Esophagus squamous epithelium (tissue), 5 donors: ENCODE measurements around the gene NFKB1. TPM values are rescaled to one million over a fixed set of nuclear protein-coding genes. Genes with fewer than 3 reads are reported as not detected.

ENCODE experiments used
- DNase-seq: peaks from one replicate; lab custom pipeline; 2025; lab: John Stamatoyannopoulos, UW
- H3K27ac ChIP-seq, 4 donors: fragments of 200-600 bp; sonication (generic); one replicate each; pipeline ENCODE4 v1.5.1; 2016 to 2019; ENCODE audit warnings: mild to moderate bottlenecking in 1 of 4
- H3K27me3 ChIP-seq, 4 donors: fragments of 200-600 bp; sonication (generic); 1 replicate in 3 of 4; 2 replicates in 1 of 4; pipeline versions ENCODE4 v1.5.1 to v1.6.0; 2017 to 2021; ENCODE audit warnings: antibody characterized with exemption in 1 of 4
- H3K36me3 ChIP-seq, 3 donors: fragments of 200-600 bp; sonication (generic); one replicate each; pipeline ENCODE4 v1.5.1; 2016 to 2019
- H3K4me1 ChIP-seq, 3 donors: fragments of 200-600 bp; sonication (generic); one replicate each; pipeline ENCODE4 v1.5.1; 2017 to 2019
- H3K4me3 ChIP-seq, 4 donors: fragments of 200-600 bp; sonication (generic); 1 replicate in 3 of 4; 2 replicates in 1 of 4; pipeline ENCODE4 v1.5.1; 2016 to 2019; ENCODE audit warnings: mild to moderate bottlenecking in 2 of 4, moderate library complexity in 1 of 4
- H3K9me3 ChIP-seq, 3 donors: fragments of 200-600 bp; sonication (generic); one replicate each; pipeline ENCODE4 v1.5.1; 2016 to 2019
- CTCF ChIP-seq, 6 experiments: fragments of 450-650 bp in 4 of 6; fragments of 200-600 bp in 2 of 6; sonication (generic) in 2 of 6; IDR thresholded peaks; one replicate each; pipeline ENCODE4 v1.5.1; 2016 to 2019; ENCODE audit warnings: antibody characterized with exemption in 6 of 6, mild to moderate bottlenecking in 4 of 6, moderate library complexity in 4 of 6
- POLR2A ChIP-seq, 4 donors: fragments of 450-650 bp; IDR thresholded peaks; one replicate each; pipeline ENCODE4 v1.6.1; 2017; ENCODE audit warnings: antibody characterized with exemption in 4 of 4, mild to moderate bottlenecking in 4 of 4, moderate library complexity in 3 of 4
- WGBS, 2 donors: methylation state at CpG; one replicate each; pipeline ENCODE4 v1.1.5; 2018; 5-methylcytosine and 5-hydroxymethylcytosine counted together
- intact Hi-C: fragments of 100-400 bp; cut with DNase I; formaldehyde crosslinking; loops from one replicate; pipeline ENCODE4 v1.15.0; 2022
- total RNA-seq, 4 donors: library from RNA; depleted of rRNA; stranded (reverse); fragments of >200 nt; gene quantifications; one replicate each; pipeline ENCODE4 v1.1.0, GENCODE V29; 2016
- donor health status: DM: yes; HTN: yes; CAD: no.

Gene NFKB1
- total RNA-seq, 4 donors from 2014 or later = 33.5 to 47.5 (median 41.4) TPM

GRCh38 chr4:102575369-102576129, 74.4 kb downstream of the NFKB1 start:
- Histone ChIP-seq H3K9me3 (no peaks in the 10 kb centered on the region), H3K27me3 (no peaks in the 10 kb centered on the region), H3K36me3 (peaks cover 0 to 57% (median 5%) of the 10 kb centered on the region in 3 donors), H3K4me1 (no peaks in the 10 kb centered on the region), H3K4me3 (no peak overlapping the region), H3K27ac (no peak overlapping the region)
- WGBS, 2 donors = 73 to 85% methylated on average over 6 of the region's 6 CpGs
- TF ChIP-seq POLR2A (IDR thresholded peaks at IDR 0.05) = no peak
- no peak for TF ChIP-seq CTCF (IDR thresholded peaks at IDR 0.05)
- no peak for DNase-seq
- intact Hi-C loops = no loop called here

- H3K4me3 ChIP-seq = no peak overlapping the region
- 91 to 92% methylated on average over 3 of the region's 3 CpGs for WGBS, 2 donors
- H3K36me3 ChIP-seq = peaks cover 0 to 72% (median 9%) of the 10 kb centered on the region in 3 donors
- intact Hi-C loops = no loop called here
- no peak for DNase-seq
- no peak overlapping the region for H3K27ac ChIP-seq
- no peaks in the 10 kb centered on the region for H3K4me1 ChIP-seq
- TF ChIP-seq POLR2A (IDR thresholded peaks at IDR 0.05) (no peak), CTCF (IDR thresholded peaks at IDR 0.05) (no peak)
- H3K9me3 ChIP-seq = no peaks in the 10 kb centered on the region
- no peaks in the 10 kb centered on the region for H3K27me3 ChIP-seq
Observed at GRCh38 chr4:102578270-102578669, 77.1 kb downstream of the NFKB1 start.

GRCh38 chr4:102578819-102579218, 77.7 kb downstream of the NFKB1 start:
- Histone ChIP-seq H3K36me3 (peaks cover 0 to 76% (median 13%) of the 10 kb centered on the region in 3 donors), H3K4me3 (no peak overlapping the region), H3K4me1 (no peaks in the 10 kb centered on the region), H3K9me3 (no peaks in the 10 kb centered on the region), H3K27me3 (no peaks in the 10 kb centered on the region), H3K27ac (no peak overlapping the region)
- intact Hi-C loops = no loop called here
- no peak for DNase-seq
- no peak for TF ChIP-seq CTCF (IDR thresholded peaks at IDR 0.05)
- no peak for TF ChIP-seq POLR2A (IDR thresholded peaks at IDR 0.05)
- WGBS, 2 donors = 82 to 85% methylated on average over 8 of the region's 8 CpGs

- peaks cover 0 to 87% (median 13%) of the 10 kb centered on the region in 3 donors for H3K36me3 ChIP-seq
- DNase-seq = no peak
Observed at GRCh38 chr4:102579794-102580462, 78.8 kb downstream of the NFKB1 start.

More at GRCh38 chr4:102579794-102580462, 78.8 kb downstream of the NFKB1 start:
- WGBS, 2 donors = 81 to 85% methylated on average over 2 of the region's 2 CpGs
- H3K4me3 ChIP-seq = no peak overlapping the region
- TF ChIP-seq POLR2A (IDR thresholded peaks at IDR 0.05) (no peak), CTCF (IDR thresholded peaks at IDR 0.05) (no peak)
- H3K4me1 ChIP-seq = no peaks in the 10 kb centered on the region
- intact Hi-C loops = no loop called here
- no peaks in the 10 kb centered on the region for H3K9me3 ChIP-seq
- no peak overlapping the region for H3K27ac ChIP-seq
- no peaks in the 10 kb centered on the region for H3K27me3 ChIP-seq
